Gastrocnemius medialis (tissue), 4 donors: ENCODE data around the gene LRIT3. TPM values are rescaled to one million over a fixed set of nuclear protein-coding genes. Genes with fewer than 3 reads are reported as not detected.
A peak's percentile ranks its signal among the peaks of the same experiment; 100 is the strongest.

Source experiments
- ATAC-seq, 2 donors: fragments of 150-250 bp; one replicate each; pipeline ENCODE4 v1.9.1; 2016
- DNase-seq, 2 donors: peaks; one replicate each; pipeline ENCODE4 v3.0.0-alpha.2; 2019
- H3K27ac ChIP-seq, 4 donors: fragments of 200-600 bp; sonication (generic); 1 replicate in 1 of 4; 2 replicates in 3 of 4; pipeline ENCODE4 v1.5.1; 2016 to 2018; ENCODE audit warnings: mild to moderate bottlenecking in 2 of 4, moderate library complexity in 1 of 4
- H3K27me3 ChIP-seq, 3 donors: fragments of 200-600 bp; sonication (generic) in 2 of 3; 1 replicate in 1 of 3; 2 replicates in 2 of 3; pipeline versions ENCODE4 v1.5.1 to v1.6.0; 2016 to 2019; ENCODE audit warnings: mild to moderate bottlenecking in 1 of 3, moderate library complexity in 1 of 3
- H3K36me3 ChIP-seq, 2 donors: fragments of 200-600 bp; sonication (generic) in 1 of 2; one replicate each; pipeline ENCODE4 v1.5.1; 2017 to 2018
- H3K4me1 ChIP-seq, 2 donors: fragments of 200-600 bp; sonication (generic) in 1 of 2; one replicate each; pipeline ENCODE4 v1.5.1; 2016 to 2017; ENCODE audit warnings: mild to moderate bottlenecking in 2 of 2
- H3K4me3 ChIP-seq, 4 donors: fragments of 200-600 bp; sonication (generic) in 3 of 4; 1 replicate in 1 of 4; 2 replicates in 3 of 4; pipeline ENCODE4 v1.5.1; 2016 to 2019; ENCODE audit warnings: mild to moderate bottlenecking in 2 of 4
- H3K9me3 ChIP-seq, 3 donors: fragments of 200-600 bp; sonication (generic) in 2 of 3; 1 replicate in 1 of 3; 2 replicates in 2 of 3; pipeline ENCODE4 v1.5.1; 2016 to 2019
- CTCF ChIP-seq, 5 experiments: fragments of 450-650 bp in 3 of 5; fragments of 200-600 bp in 2 of 5; sonication (generic) in 2 of 5; IDR thresholded peaks in 4 of 5; conservative IDR thresholded peaks in 1 of 5; 1 replicate in 4 of 5; 2 replicates in 1 of 5; pipeline ENCODE4 v1.5.1; 2016 to 2019; ENCODE audit warnings: antibody characterized with exemption in 5 of 5, mild to moderate bottlenecking in 3 of 5, moderate library complexity in 3 of 5
- POLR2A ChIP-seq, 2 donors: fragments of 450-650 bp; IDR thresholded peaks; one replicate each; pipeline ENCODE4 v1.6.1; 2017; ENCODE audit warnings: antibody characterized with exemption in 2 of 2, mild to moderate bottlenecking in 2 of 2, moderate library complexity in 2 of 2
- in situ Hi-C, 4 donors: fragments of 200-750 bp; cut with MboI; loops; one replicate each; pipeline versions ENCODE4 v1.15.0 to v1.8.0; 2017; ENCODE audit warnings: low sequenced_read_pairs in 4 of 4
- intact Hi-C: fragments of 100-400 bp; cut with DNase I; formaldehyde crosslinking; loops from one replicate; pipeline ENCODE4 v1.15.1; 2023; ENCODE audit warnings: low total_unique reads
- total RNA-seq, 4 donors: library from RNA; depleted of rRNA; stranded (reverse); fragments of >200 nt; gene quantifications; one replicate each; pipeline versions ENCODE4 v1.1.0 to v1.2.3, GENCODE V29; 2016

LRIT3 gene
- under 1 TPM in 2 of 4 donors, not detected in 2; 0.15 to 0.25 TPM for total RNA-seq

GRCh38 chr4:109847896-109848442 lies at the start of gene LRIT3:
TSS of gene LRIT3 (plus strand) at chr4:109848107. CDS start at chr4:109848202, 95 bp downstream.
- intact Hi-C loops: no loop called here

GRCh38 chr4:109798866-109799265 lies 49.0 kb upstream of the LRIT3 start:
- Histone ChIP-seq H3K27me3 (no peaks in the 10 kb centered on the region), H3K27ac (no peak overlapping the region), H3K4me1 (no peaks in the 10 kb centered on the region), H3K4me3 (no peak overlapping the region), H3K36me3 (no peaks in the 10 kb centered on the region), H3K9me3 (no peaks in the 10 kb centered on the region)
- TF ChIP-seq POLR2A (IDR thresholded peaks at IDR 0.05) (no peak), CTCF (IDR thresholded peaks at IDR 0.05 in 4 of 5, conservative IDR thresholded peaks at IDR 0.05 in 1 of 5) (no peak)
- DNase-seq (no peak), ATAC-seq (no peak)
- intact Hi-C loops (no loop called here), in situ Hi-C loops (no loop called here)

More at GRCh38 chr4:109847896-109848442, at the start of gene LRIT3:
- ATAC-seq (no peak), DNase-seq (no peak)
- no peak for TF ChIP-seq CTCF (IDR thresholded peaks at IDR 0.05 in 4 of 5, conservative IDR thresholded peaks at IDR 0.05 in 1 of 5)
- Histone ChIP-seq H3K4me3 (no peak within 1 kb of the TSS), H3K27ac (no peak within 1 kb of the TSS), H3K36me3 (no peaks in the 10 kb centered on the region), H3K4me1 (no peaks in the 10 kb centered on the region), H3K27me3 (no peaks in the 10 kb centered on the region), H3K9me3 (no peaks in the 10 kb centered on the region)
- in situ Hi-C loops: no loop called here

GRCh38 chr4:109801099-109801789 lies 46.7 kb upstream of the LRIT3 start:
- Histone ChIP-seq H3K36me3 (no peaks in the 10 kb centered on the region), H3K4me1 (no peaks in the 10 kb centered on the region), H3K27me3 (no peaks in the 10 kb centered on the region), H3K4me3 (peak overlapping the region in 3 of 4 donors; percentile 28 to 35 (median 31)), H3K27ac (peak overlapping the region in 2 of 4 donors; percentile 25 to 32), H3K9me3 (no peaks in the 10 kb centered on the region)
- DNase-seq: no peak
- in situ Hi-C loops: loop anchor here in 2 of 4 donors (10.0 to 25.0 kb wide), 2 partner anchors 89 to 376 kb away; partner anchors contain the start of gene CASP6 (in 1 of the 2)
- intact Hi-C loops: no loop called here
- TF ChIP-seq CTCF (IDR thresholded peaks at IDR 0.05 in 4 of 5, conservative IDR thresholded peaks at IDR 0.05 in 1 of 5) (no peak), POLR2A (IDR thresholded peaks at IDR 0.05) (no peak)
- no peak for ATAC-seq

- DNase-seq: no peak
- in situ Hi-C loops: loop anchor here in 2 of 4 donors (10.0 to 25.0 kb wide), 2 partner anchors 90 to 377 kb away; partner anchors contain the start of gene CASP6 (in 1 of the 2)
- Histone ChIP-seq H3K36me3 (no peaks in the 10 kb centered on the region), H3K27me3 (no peaks in the 10 kb centered on the region), H3K9me3 (no peaks in the 10 kb centered on the region), H3K4me3 (peak within 1 kb of the TSS in 3 of 4 donors; percentile 28 to 35 (median 31)), H3K27ac (peak within 1 kb of the TSS in 3 of 4 donors; percentile 10 to 32 (median 25)), H3K4me1 (no peaks in the 10 kb centered on the region)
- intact Hi-C loops: no loop called here
- peak in 1 of 2 donors; percentile 47 for ATAC-seq
- TF ChIP-seq CTCF (IDR thresholded peaks at IDR 0.05 in 4 of 5, conservative IDR thresholded peaks at IDR 0.05 in 1 of 5): no peak
These were observed 46.0 kb upstream of the LRIT3 start, which contains the start of gene CFI for GRCh38 chr4:109801895-109802319. TSS of gene CFI (minus strand) at chr4:109801999. CDS start at chr4:109801971, 28 bp downstream.
